ENCODE measurements around the gene GFRA1. TPM values are rescaled to one million over a fixed set of nuclear protein-coding genes. Genes with fewer than 3 reads are reported as not detected.

Gene GFRA1
- 8.5 to 11.6 TPM (median 9.8 TPM) in 5 replicates for total RNA-seq (2022; extraction: Qiagen RNA extraction)

DNA sequence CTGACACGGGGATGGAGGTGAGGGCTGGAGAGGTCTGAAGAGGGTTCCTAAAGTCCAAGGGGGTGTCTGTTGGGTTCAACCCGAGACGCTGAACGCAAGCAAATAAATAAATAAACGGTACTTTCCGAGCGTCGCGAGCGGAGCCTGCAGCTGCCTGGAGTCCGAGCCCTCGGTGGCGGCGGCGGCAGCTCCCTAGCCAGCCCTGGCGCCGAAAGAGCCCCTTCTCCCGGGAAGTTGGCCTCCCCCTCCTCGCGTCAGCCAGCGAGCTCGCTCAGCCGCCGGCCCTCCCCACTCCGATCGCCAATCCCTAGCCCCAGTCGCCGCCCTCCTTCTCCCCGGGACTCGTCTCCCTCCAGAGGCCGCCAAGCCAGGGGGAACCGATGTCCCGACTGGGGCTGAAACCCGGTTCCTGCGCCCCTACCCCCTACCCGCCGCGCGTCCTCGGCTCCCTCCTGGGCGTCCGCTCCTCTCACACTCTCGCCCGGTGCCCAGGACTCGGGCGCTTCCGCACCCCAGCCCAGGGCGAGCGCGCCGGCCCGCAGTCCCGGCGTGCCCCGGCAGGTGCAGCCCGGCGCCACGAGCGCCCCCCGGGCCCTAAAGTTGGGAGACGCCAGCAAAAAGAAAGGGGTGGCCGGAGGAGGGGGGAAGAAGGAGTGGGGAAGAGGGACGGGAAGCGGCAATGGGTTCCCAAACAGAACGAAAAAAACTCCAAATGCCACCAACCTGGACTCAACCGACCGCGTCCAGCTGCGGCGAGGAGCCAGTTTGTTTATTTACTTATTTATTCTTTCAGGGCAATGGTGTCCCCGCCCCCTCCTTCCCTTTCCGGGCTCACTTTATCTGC lies at the start of gene GFRA1:
Gene GFRA1 (minus strand): TSS at position 767 of the 844 bp plus-strand sequence. CDS start 1,177 bp downstream, outside the sequence.

Other genes with a start within 250 kb of the GFRA1 start
- gene CCDC172, start 51.2 kb upstream of the GFRA1 start, total RNA-seq (2022; extraction: Qiagen RNA extraction) = not detected in 5 replicates
- gene PNLIPRP3, start 154.6 kb upstream of the GFRA1 start, total RNA-seq (2022; extraction: Qiagen RNA extraction) = 0.08 TPM in 1 of 5 replicates, not detected in the others